Measurements from ENCODE around the gene EIPR1.

Gene EIPR1

DNA sequence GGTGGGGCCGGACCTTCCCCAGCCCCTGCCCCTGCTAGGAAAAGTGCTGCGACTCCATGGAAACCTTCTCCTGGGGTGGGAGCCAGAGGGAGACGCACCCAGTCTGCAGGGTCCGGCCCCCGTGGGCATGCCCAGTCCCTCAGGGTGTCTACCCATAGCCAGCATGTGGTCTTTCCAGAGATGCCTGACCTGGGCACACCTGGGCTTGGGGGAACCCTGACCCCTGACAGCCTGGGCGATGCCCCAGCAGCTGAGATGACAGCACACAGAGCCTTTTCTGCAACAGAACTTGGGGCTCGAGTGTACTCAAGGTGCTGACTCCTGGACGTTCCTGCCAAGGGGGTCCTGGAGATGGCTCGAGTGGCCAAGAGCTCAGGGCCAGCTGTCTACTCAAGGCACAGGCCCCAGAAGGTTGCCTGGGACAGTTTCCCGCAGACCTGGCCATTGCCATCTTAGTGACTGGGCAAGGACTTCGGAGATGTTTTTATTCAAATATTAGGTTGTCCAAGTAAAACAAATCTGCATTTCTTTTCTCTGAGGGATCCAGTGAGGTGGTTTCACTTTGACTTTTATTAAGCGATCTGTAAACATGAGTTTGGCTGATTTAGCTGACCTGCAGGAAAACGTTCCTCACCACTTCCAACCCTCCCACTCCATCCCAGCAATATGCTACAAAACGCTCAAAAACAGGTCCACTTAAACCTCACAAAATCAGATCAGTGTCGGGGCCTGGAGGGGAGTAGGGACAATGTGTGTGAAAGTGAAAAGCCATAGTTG, 228.0 kb downstream of the EIPR1 start:
- no peak for FAIRE-seq
- no peak for DNase-seq (ENCODE audit: insufficient read length, low spot score)
- TF ChIP-seq, protein P1, sequence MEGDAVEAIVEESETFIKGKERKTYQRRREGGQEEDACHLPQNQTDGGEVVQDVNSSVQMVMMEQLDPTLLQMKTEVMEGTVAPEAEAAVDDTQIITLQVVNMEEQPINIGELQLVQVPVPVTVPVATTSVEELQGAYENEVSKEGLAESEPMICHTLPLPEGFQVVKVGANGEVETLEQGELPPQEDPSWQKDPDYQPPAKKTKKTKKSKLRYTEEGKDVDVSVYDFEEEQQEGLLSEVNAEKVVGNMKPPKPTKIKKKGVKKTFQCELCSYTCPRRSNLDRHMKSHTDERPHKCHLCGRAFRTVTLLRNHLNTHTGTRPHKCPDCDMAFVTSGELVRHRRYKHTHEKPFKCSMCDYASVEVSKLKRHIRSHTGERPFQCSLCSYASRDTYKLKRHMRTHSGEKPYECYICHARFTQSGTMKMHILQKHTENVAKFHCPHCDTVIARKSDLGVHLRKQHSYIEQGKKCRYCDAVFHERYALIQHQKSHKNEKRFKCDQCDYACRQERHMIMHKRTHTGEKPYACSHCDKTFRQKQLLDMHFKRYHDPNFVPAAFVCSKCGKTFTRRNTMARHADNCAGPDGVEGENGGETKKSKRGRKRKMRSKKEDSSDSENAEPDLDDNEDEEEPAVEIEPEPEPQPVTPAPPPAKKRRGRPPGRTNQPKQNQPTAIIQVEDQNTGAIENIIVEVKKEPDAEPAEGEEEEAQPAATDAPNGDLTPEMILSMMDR (IDR thresholded peaks at IDR 0.05; ENCODE audit: insufficient read depth, missing control alignments), result no peak

DNA sequence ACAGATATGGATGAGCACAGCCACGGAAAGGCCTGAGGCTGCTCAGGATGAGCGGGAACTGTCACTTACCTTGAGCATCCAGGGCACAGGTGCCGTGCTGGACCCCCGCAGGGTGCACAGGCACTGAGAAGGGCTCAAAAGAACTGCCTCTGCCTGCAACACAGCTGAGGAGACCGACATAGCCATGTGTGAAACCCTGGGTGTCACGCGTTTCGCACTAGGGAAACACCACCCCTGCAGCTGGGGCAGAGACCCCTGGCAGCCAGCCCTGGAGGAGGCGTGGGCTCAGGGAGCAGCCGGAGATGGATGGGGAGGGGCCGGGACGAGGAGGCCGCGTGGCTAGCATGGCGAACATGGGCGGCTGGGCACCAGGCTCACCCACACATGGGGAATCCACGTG, 228.9 kb downstream of the EIPR1 start:
- no peak for FAIRE-seq
- TF ChIP-seq, protein P1 (IDR thresholded peaks at IDR 0.05; ENCODE audit: insufficient read depth, missing control alignments), result no peak
- DNase-seq (ENCODE audit: insufficient read length, low spot score), result no peak

DNA sequence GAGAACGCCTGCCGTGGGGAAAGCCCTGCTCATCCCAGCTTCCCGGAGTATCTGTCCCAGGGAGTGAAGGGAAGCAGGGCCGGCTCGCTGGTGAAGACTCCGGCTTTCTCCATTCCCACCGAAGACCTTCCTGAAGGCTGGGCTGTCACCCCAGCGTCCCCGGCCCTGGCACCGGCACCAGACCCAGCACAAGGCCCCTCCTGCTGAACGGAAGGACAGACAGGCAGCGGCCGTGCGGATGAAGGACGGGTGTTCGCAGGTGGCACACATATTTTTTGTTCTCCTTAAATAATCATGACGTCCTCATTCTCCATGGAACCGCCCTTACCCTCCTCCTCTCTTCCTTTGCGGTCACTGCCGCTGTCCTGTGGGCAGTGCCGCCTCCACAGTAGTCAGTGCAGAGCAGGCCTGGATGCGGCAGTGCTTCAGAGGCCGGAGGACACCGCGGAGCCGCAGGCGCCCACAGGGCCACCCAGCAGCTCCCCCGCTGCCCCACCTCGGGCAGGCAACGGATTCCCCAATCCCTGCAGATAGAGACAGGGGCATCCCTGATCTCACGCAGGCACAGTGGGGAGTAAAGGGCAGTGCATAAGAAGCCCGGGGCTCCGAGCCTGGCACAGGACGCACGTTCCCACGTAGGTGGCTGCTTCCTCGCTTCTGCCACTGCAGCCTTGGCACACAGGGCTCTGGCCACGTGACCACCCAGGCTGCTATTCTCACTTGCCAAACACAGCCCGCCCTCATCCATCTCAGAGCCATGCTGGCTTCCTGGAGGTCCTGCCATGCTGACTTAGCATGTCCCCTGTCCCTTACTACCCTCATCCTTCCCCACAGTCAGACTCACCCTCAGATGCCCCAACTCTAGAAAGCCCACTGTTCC, 229.7 kb downstream of the EIPR1 start:
- no peak for FAIRE-seq
- TF ChIP-seq, protein P1 (IDR thresholded peaks at IDR 0.05; ENCODE audit: insufficient read depth, missing control alignments), result no peak
- no peak for DNase-seq (ENCODE audit: insufficient read length, low spot score)

DNA sequence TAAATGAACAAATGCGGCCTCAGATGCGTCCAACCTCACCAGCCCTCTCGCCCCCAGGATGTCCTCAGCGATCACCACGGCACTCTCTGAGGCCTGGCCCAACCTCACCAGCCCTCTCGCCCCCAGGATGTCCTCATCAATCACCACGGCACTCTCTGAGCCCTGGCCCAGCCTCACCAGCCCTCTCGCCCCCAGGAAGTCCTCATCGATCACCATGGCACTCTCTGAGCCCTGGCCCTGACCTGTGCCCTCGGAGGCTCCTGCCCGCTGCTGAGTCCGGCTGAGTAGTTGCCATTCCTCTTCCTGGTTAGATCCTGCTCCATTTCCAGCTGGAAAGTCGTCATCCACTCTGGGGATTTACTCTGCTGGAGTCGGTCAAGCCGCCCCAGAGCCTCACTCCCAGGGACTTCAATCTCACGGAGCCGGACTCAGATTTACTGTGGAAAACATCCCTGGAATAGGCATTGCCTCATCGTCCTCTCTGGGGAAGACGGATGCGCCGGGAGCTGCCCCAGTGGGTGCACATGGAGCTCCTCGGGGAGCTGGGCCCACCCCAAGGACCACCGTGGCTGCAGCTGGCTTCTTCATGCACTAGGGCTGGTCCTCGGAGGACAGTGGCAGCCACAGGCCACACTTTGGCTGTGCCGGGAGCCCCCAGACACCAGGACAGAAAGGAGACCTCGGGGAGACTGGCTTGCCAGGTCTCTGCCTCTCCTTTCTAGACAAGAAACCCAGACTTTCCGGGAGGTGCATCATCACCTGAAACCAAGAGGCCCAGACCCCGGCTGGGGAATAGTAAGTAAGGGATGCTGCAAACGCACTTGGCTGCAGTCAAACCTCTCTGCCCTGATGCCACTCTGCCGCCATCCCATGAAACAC, 230.6 kb downstream of the EIPR1 start:
- no peak for DNase-seq (ENCODE audit: insufficient read length, low spot score)
- TF ChIP-seq, protein P1 (IDR thresholded peaks at IDR 0.05; ENCODE audit: insufficient read depth, missing control alignments), result no peak
- no peak for FAIRE-seq

GRCh38 chr2:3146175-3146574, 231.4 kb downstream of the EIPR1 start:
- no peak for FAIRE-seq
- TF ChIP-seq, protein P1 (IDR thresholded peaks at IDR 0.05; ENCODE audit: insufficient read depth, missing control alignments), result no peak
- DNase-seq (ENCODE audit: insufficient read length, low spot score), result no peak

- TF ChIP-seq, protein P1 (IDR thresholded peaks at IDR 0.05; ENCODE audit: insufficient read depth, missing control alignments), result no peak
- DNase-seq (ENCODE audit: insufficient read length, low spot score) (no peak), FAIRE-seq (no peak)
Observed at GRCh38 chr2:3145471-3146021, 232.1 kb downstream of the EIPR1 start.

Measured in D721Med (cell line).